Endothelial cell of umbilical vein (primary cell): ENCODE data around the gene PLXNA4.

Source experiments
- EZH2 ChIP-seq: IDR thresholded peaks from 2 replicates; pipeline ENCODE4 v1.6.1; 2012; ENCODE audit warnings: borderline replicate concordance, low read depth, mild to moderate bottlenecking, moderate library complexity, low read length, inconsistent platforms; ENCODE audit not compliant: severe bottlenecking
- MYC ChIP-seq: IDR thresholded peaks from one replicate; pipeline ENCODE4 v1.6.1; 2011; ENCODE audit warnings: mild to moderate bottlenecking, low read depth, low read length
- POLR2A ChIP-seq: IDR thresholded peaks from 2 replicates; pipeline ENCODE4 v1.6.1; 2012; ENCODE audit warnings: low read depth, mild to moderate bottlenecking, control low read depth, low read length
- POLR2AphosphoS5 ChIP-seq: IDR thresholded peaks from 2 replicates; pipeline ENCODE4 v1.6.1; 2012; ENCODE audit warnings: low read depth, mild to moderate bottlenecking, control low read depth, low read length, moderate library complexity; ENCODE audit not compliant: insufficient read depth
- TF ChIP-seq, protein P1 (sequence below), 2 donors: IDR thresholded peaks; 1 replicate in 1 of 2; 2 replicates in 1 of 2; pipeline ENCODE4 v1.5.1; 2011; ENCODE audit warnings: low read length in 2 of 2, mild to moderate bottlenecking in 2 of 2, moderate library complexity in 2 of 2, control low read depth in 1 of 2, inconsistent platforms in 1 of 2, low read depth in 1 of 2; ENCODE audit not compliant: insufficient read depth in 1 of 2; ENCODE audit errors: extremely low read depth in 1 of 2

DNA sequence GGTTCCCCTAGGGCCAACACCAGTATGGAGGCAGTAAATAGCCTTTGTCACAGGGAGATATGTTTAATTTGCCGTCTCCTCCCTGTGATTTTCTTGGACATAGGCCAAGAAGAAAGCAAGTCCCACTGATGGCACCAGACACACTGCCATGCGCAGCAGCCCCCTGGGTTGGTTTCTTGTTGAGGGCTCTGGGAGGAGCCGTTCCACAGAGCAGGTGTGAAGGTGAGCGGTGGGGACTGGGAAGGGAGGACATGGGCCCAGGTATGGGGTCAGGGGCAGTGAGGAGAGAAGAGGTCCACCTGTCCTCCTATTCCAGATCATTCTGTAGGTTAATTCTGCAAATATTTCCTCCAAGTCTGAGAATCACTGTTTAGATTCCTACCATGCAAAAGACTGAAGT is 376.1 kb downstream of the PLXNA4 start:
- TF ChIP-seq, protein P1, sequence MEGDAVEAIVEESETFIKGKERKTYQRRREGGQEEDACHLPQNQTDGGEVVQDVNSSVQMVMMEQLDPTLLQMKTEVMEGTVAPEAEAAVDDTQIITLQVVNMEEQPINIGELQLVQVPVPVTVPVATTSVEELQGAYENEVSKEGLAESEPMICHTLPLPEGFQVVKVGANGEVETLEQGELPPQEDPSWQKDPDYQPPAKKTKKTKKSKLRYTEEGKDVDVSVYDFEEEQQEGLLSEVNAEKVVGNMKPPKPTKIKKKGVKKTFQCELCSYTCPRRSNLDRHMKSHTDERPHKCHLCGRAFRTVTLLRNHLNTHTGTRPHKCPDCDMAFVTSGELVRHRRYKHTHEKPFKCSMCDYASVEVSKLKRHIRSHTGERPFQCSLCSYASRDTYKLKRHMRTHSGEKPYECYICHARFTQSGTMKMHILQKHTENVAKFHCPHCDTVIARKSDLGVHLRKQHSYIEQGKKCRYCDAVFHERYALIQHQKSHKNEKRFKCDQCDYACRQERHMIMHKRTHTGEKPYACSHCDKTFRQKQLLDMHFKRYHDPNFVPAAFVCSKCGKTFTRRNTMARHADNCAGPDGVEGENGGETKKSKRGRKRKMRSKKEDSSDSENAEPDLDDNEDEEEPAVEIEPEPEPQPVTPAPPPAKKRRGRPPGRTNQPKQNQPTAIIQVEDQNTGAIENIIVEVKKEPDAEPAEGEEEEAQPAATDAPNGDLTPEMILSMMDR (IDR thresholded peaks at IDR 0.05; ENCODE audit: extremely low read depth in 1 of 2, insufficient read depth in 1 of 2, low read depth in 1 of 2, low read length in 2 of 2), result no peak
- TF ChIP-seq POLR2A, result no peak
- no peak for TF ChIP-seq POLR2AphosphoS5
- no peak for TF ChIP-seq EZH2
- TF ChIP-seq MYC, result no peak
